OCI-LY7 (cell line): ENCODE data around the gene MESD.

ENCODE experiments used
- CTCF ChIP-seq: fragments of 200-600 bp; sonication (generic); conservative IDR thresholded peaks from 2 replicates; pipeline ENCODE4 v1.5.1; 2014; ENCODE audit warnings: mild to moderate bottlenecking, antibody characterized with exemption, low read length, moderate library complexity, mixed read lengths
- EZH2phosphoT487 ChIP-seq: fragments of 200-600 bp; sonication (generic); IDR thresholded peaks from 2 replicates; pipeline ENCODE4 v1.6.1; 2018; ENCODE audit warnings: low read depth, borderline replicate concordance, mild to moderate bottlenecking, mixed run types, antibody characterized with exemption, low read length, moderate library complexity, mixed read lengths

GRCh38 chr15:80984856-80985255, 4.8 kb downstream of the MESD start:
- TF ChIP-seq EZH2phosphoT487 (no peak), CTCF (no peak)
